Omental fat pad (tissue), 4 donors: Measurements from ENCODE around the gene COL23A1. TPM values are rescaled to one million over a fixed set of nuclear protein-coding genes. Genes with fewer than 3 reads are reported as not detected.

Experiments used
- ATAC-seq: fragments of 150-250 bp; one replicate; pipeline ENCODE4 v1.9.1; 2016; ENCODE audit warnings: mild to moderate bottlenecking, moderate library complexity; ENCODE audit not compliant: low FRiP score
- DNase-seq: peaks from one replicate; pipeline ENCODE4 v3.0.0-alpha.2; 2019; ENCODE audit warnings: low spot score
- total RNA-seq, 4 donors: library from RNA; depleted of rRNA; stranded (reverse); fragments of >200 nt; gene quantifications; one replicate each; pipeline ENCODE4 v1.1.0, GENCODE V29; 2016
- TF ChIP-seq, protein P1 (sequence below), 3 donors: fragments of 450-650 bp; IDR thresholded peaks; one replicate each; pipeline ENCODE4 v1.5.1; 2016 to 2017; ENCODE audit warnings: antibody characterized with exemption in 3 of 3, mild to moderate bottlenecking in 3 of 3, moderate library complexity in 2 of 3

COL23A1 gene
- total RNA-seq, 4 donors from 2014 or later: 0.12 to 1.0 (median 0.49) TPM

- DNase-seq (no peak), ATAC-seq (no peak)
- TF ChIP-seq, protein P1, sequence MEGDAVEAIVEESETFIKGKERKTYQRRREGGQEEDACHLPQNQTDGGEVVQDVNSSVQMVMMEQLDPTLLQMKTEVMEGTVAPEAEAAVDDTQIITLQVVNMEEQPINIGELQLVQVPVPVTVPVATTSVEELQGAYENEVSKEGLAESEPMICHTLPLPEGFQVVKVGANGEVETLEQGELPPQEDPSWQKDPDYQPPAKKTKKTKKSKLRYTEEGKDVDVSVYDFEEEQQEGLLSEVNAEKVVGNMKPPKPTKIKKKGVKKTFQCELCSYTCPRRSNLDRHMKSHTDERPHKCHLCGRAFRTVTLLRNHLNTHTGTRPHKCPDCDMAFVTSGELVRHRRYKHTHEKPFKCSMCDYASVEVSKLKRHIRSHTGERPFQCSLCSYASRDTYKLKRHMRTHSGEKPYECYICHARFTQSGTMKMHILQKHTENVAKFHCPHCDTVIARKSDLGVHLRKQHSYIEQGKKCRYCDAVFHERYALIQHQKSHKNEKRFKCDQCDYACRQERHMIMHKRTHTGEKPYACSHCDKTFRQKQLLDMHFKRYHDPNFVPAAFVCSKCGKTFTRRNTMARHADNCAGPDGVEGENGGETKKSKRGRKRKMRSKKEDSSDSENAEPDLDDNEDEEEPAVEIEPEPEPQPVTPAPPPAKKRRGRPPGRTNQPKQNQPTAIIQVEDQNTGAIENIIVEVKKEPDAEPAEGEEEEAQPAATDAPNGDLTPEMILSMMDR (IDR thresholded peaks at IDR 0.05): no peak
Measured at GRCh38 chr5:178326374-178326715, 263.8 kb downstream of the COL23A1 start.

- ATAC-seq: no peak
- DNase-seq: no peak
- TF ChIP-seq, protein P1 (IDR thresholded peaks at IDR 0.05): no peak
Measured at GRCh38 chr5:178325679-178326373, 264.4 kb downstream of the COL23A1 start.

GRCh38 chr5:178325311-178325678 is 264.9 kb downstream of the COL23A1 start:
- TF ChIP-seq, protein P1 (IDR thresholded peaks at IDR 0.05): no peak
- no peak for DNase-seq
- no peak for ATAC-seq

GRCh38 chr5:178324481-178325310 is 265.5 kb downstream of the COL23A1 start:
- DNase-seq: no peak
- ATAC-seq: no peak

GRCh38 chr5:178323961-178324360 is 266.2 kb downstream of the COL23A1 start:
- no peak for DNase-seq
- ATAC-seq: no peak
- TF ChIP-seq, protein P1 (IDR thresholded peaks at IDR 0.05): no peak

More at GRCh38 chr5:178324481-178325310, 265.5 kb downstream of the COL23A1 start:
- TF ChIP-seq, protein P1 (IDR thresholded peaks at IDR 0.05): no peak

- ATAC-seq (no peak), DNase-seq (no peak)
- TF ChIP-seq, protein P1 (IDR thresholded peaks at IDR 0.05): no peak
Measured at GRCh38 chr5:178323541-178323865, 266.7 kb downstream of the COL23A1 start.
